ENCODE results near the gene DCAF6. TPM values are rescaled to one million over a fixed set of nuclear protein-coding genes. Genes with fewer than 3 reads are reported as not detected.

Gene DCAF6
- total RNA-seq, 3 donors from 2014 or later: 76.7 to 95.7 (median 84.7) TPM

GRCh38 chr1:168091063-168091462, 154.6 kb downstream of the DCAF6 start:
- intact Hi-C loops (cut with DNase I; ENCODE audit: low total_unique reads): no loop called here

GRCh38 chr1:168091720-168092550, 155.5 kb downstream of the DCAF6 start:
- no peaks in the 10 kb centered on the region for H3K9me3 ChIP-seq
- H3K4me1 ChIP-seq: no peaks in the 10 kb centered on the region
- H3K27me3 ChIP-seq: no peaks in the 10 kb centered on the region
- no peak for DNase-seq (ENCODE audit: low spot score in 2 of 2)
- TF ChIP-seq POLR2A (IDR thresholded peaks at IDR 0.05) (no peak), CTCF (IDR thresholded peaks at IDR 0.05) (no peak), POLR2AphosphoS5 (IDR thresholded peaks at IDR 0.05) (no peak)
- intact Hi-C loops (cut with DNase I; ENCODE audit: low total_unique reads): no loop called here
- no peak overlapping the region for H3K27ac ChIP-seq
- no peaks in the 10 kb centered on the region for H3K36me3 ChIP-seq
- no peak overlapping the region for H3K4me3 ChIP-seq

More at GRCh38 chr1:168091063-168091462, 154.6 kb downstream of the DCAF6 start:
- Histone ChIP-seq H3K27ac (no peak overlapping the region), H3K36me3 (no peaks in the 10 kb centered on the region), H3K4me3 (no peak overlapping the region), H3K4me1 (no peaks in the 10 kb centered on the region), H3K27me3 (no peaks in the 10 kb centered on the region), H3K9me3 (no peaks in the 10 kb centered on the region)
- DNase-seq (ENCODE audit: low spot score in 2 of 2): no peak
- TF ChIP-seq POLR2AphosphoS5 (IDR thresholded peaks at IDR 0.05): no peak
- TF ChIP-seq POLR2A (IDR thresholded peaks at IDR 0.05): no peak
- TF ChIP-seq CTCF (IDR thresholded peaks at IDR 0.05): no peak

GRCh38 chr1:168092566-168093355, 156.3 kb downstream of the DCAF6 start:
- no peaks in the 10 kb centered on the region for H3K27me3 ChIP-seq
- intact Hi-C loops (cut with DNase I; ENCODE audit: low total_unique reads): no loop called here
- no peaks in the 10 kb centered on the region for H3K36me3 ChIP-seq
- DNase-seq (ENCODE audit: low spot score in 2 of 2): no peak
- no peaks in the 10 kb centered on the region for H3K9me3 ChIP-seq
- H3K4me1 ChIP-seq: no peaks in the 10 kb centered on the region
- H3K4me3 ChIP-seq: no peak overlapping the region
- no peak for TF ChIP-seq CTCF (IDR thresholded peaks at IDR 0.05)
- no peak overlapping the region for H3K27ac ChIP-seq

DNA sequence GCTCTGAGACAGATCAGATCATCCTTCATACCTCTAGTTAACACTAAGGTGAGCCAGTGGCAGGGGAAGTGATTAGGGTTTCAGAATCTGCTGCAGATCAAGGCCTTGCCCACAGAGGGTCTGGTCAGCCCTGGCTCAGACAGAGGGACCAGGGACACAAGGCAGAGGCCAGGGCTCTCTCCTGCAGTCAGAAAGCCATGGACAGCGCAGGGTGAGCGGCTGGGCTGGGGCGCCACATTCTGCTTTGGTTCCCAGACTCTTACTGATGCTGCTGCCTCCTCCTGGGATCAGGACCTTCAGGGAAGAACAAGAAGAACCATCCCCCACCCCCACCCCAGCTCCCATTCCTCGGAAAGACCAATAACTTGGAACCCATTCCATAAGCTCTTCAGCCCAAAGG, 157.1 kb downstream of the DCAF6 start:
- intact Hi-C loops (cut with DNase I; ENCODE audit: low total_unique reads): no loop called here
- Histone ChIP-seq H3K4me1 (no peaks in the 10 kb centered on the region), H3K36me3 (no peaks in the 10 kb centered on the region)

More for the DNA sequence above, 157.1 kb downstream of the DCAF6 start:
- H3K27ac ChIP-seq: no peak overlapping the region
- no peaks in the 10 kb centered on the region for H3K27me3 ChIP-seq
- no peak overlapping the region for H3K4me3 ChIP-seq
- H3K9me3 ChIP-seq: no peaks in the 10 kb centered on the region
- no peak for DNase-seq (ENCODE audit: low spot score in 2 of 2)
- TF ChIP-seq POLR2AphosphoS5 (IDR thresholded peaks at IDR 0.05) (no peak), POLR2A (IDR thresholded peaks at IDR 0.05) (no peak), CTCF (IDR thresholded peaks at IDR 0.05) (no peak)
